OCI-LY3 (cell line): ENCODE results near the gene RRH.

Experiments used
- CTCF ChIP-seq: fragments of 200-600, 300-600 bp; sonication (generic); IDR thresholded peaks from 2 replicates; pipeline ENCODE4 v1.5.1; 2014; ENCODE audit warnings: antibody characterized with exemption, low read length, low read depth
- EZH2phosphoT487 ChIP-seq: fragments of 200-600 bp; shearing (Covaris generic); IDR thresholded peaks from 2 replicates; pipeline ENCODE4 v1.6.1; 2018; ENCODE audit warnings: antibody characterized with exemption, mixed run types, low read depth

- no peak for TF ChIP-seq CTCF
- TF ChIP-seq EZH2phosphoT487: no peak
Observed at GRCh38 chr4:109847896-109848442, 20.2 kb downstream of the RRH start, which contains the start of gene LRIT3.
